Measurements from ENCODE around the gene EDN1.

- TF ChIP-seq CTCF (IDR thresholded peaks at IDR 0.05) (no peak), ZFX (IDR thresholded peaks at IDR 0.05; ENCODE audit: borderline replicate concordance) (no peak)
Observed at GRCh38 chr6:12296604-12297003, 6.4 kb downstream of the EDN1 start.
